Astrocyte (in vitro differentiated cells and primary cell): ENCODE data around the gene FBN3. TPM values are rescaled to one million over a fixed set of nuclear protein-coding genes. Genes with fewer than 3 reads are reported as not detected.

Experiments
- DNase-seq: peaks from one replicate; pipeline ENCODE4 v3.0.0-alpha.2; 2010; ENCODE audit warnings: low read depth
- FAIRE-seq: peaks from 2 replicates; lab custom pipeline; 2011; peaks lifted over from hg19 to GRCh38; lab: Jason Lieb, UNC
- H2AFZ ChIP-seq: 2 replicates; pipeline ENCODE4 v1.6.0; 2012; ENCODE audit warnings: low read depth, low read length, inconsistent platforms
- H3K27ac ChIP-seq: 2 replicates; pipeline ENCODE4 v1.5.1; 2011; ENCODE audit warnings: low read depth, low read length, inconsistent platforms
- H3K27me3 ChIP-seq: 2 replicates; pipeline ENCODE4 v1.6.0; 2011; ENCODE audit warnings: low read length, inconsistent platforms; ENCODE audit not compliant: insufficient read depth
- H3K36me3 ChIP-seq: 2 replicates; pipeline ENCODE4 v1.5.1; 2011; ENCODE audit warnings: low read length, inconsistent platforms; ENCODE audit not compliant: insufficient read depth
- H3K4me1 ChIP-seq: 2 replicates; pipeline ENCODE4 v1.5.1; 2011; ENCODE audit warnings: low read length, inconsistent platforms; ENCODE audit not compliant: insufficient read depth
- H3K4me2 ChIP-seq: 2 replicates; pipeline ENCODE4 v1.6.0; 2012; ENCODE audit warnings: low read length, inconsistent platforms
- H3K4me3 ChIP-seq: 2 replicates; pipeline ENCODE4 v1.5.1; 2011; ENCODE audit warnings: low read depth, mild to moderate bottlenecking, low read length, inconsistent platforms; ENCODE audit not compliant: insufficient read depth
- H3K79me2 ChIP-seq: 2 replicates; pipeline ENCODE4 v1.6.0; 2012; ENCODE audit warnings: mild to moderate bottlenecking, low read length, inconsistent platforms; ENCODE audit not compliant: insufficient read depth
- H3K9ac ChIP-seq: 2 replicates; pipeline ENCODE4 v1.6.0; 2012; ENCODE audit warnings: mild to moderate bottlenecking, low read length, inconsistent platforms
- H3K9me3 ChIP-seq: 2 replicates; pipeline ENCODE4 v1.5.1; 2012; ENCODE audit warnings: low read depth, mild to moderate bottlenecking, low read length, inconsistent platforms; ENCODE audit not compliant: insufficient read depth
- H4K20me1 ChIP-seq: 2 replicates; pipeline ENCODE4 v1.6.0; 2012; ENCODE audit warnings: low read length, inconsistent platforms; ENCODE audit not compliant: insufficient read depth
- H3K27ac Mint-ChIP-seq: one replicate; pipeline ENCODE4 v1.8.0; 2021; ENCODE audit warnings: mild to moderate bottlenecking, mixed read lengths; ENCODE audit not compliant: unreplicated experiment
- H3K27me3 Mint-ChIP-seq: one replicate; pipeline ENCODE4 v1.8.0; 2021; ENCODE audit warnings: low read depth, mixed read lengths; ENCODE audit not compliant: unreplicated experiment
- H3K36me3 Mint-ChIP-seq: one replicate; pipeline ENCODE4 v1.8.0; 2021; ENCODE audit warnings: low read depth, mixed read lengths; ENCODE audit not compliant: unreplicated experiment
- H3K4me1 Mint-ChIP-seq: one replicate; pipeline ENCODE4 v1.8.0; 2021; ENCODE audit warnings: low read depth, mixed read lengths; ENCODE audit not compliant: unreplicated experiment
- H3K4me3 Mint-ChIP-seq: one replicate; pipeline ENCODE4 v1.8.0; 2021; ENCODE audit warnings: mild to moderate bottlenecking, moderate library complexity, mixed read lengths; ENCODE audit not compliant: unreplicated experiment
- H3K9me3 Mint-ChIP-seq: one replicate; pipeline ENCODE4 v1.8.0; 2021; ENCODE audit warnings: mild to moderate bottlenecking, mixed read lengths; ENCODE audit not compliant: unreplicated experiment
- EZH2 ChIP-seq: IDR thresholded peaks from 2 replicates; pipeline ENCODE4 v1.6.1; 2012; ENCODE audit warnings: mild to moderate bottlenecking, low read length, inconsistent platforms; ENCODE audit not compliant: insufficient read depth
- total RNA-seq: library from RNA; stranded (reverse); gene quantifications from 2 replicates; pipeline ENCODE4 v1.2.1, GENCODE V29; 2021
- TF ChIP-seq, protein P1 (sequence below): IDR thresholded peaks from 2 replicates; pipeline ENCODE4 v1.5.1; 2011; ENCODE audit warnings: low read depth, mild to moderate bottlenecking, inconsistent platforms, low read length, moderate library complexity; ENCODE audit not compliant: insufficient read depth

The FBN3 gene
- total RNA-seq, 1 donor from 2014 or later, result 1.00 TPM

GRCh38 chr19:8088752-8089663 lies 60.4 kb downstream of the FBN3 start:
- Histone ChIP-seq H3K9me3 (peaks cover 1% of the 10 kb centered on the region), H3K4me2 (no peak overlapping the region), H3K36me3 (no peaks in the 10 kb centered on the region), H3K4me3 (no peak overlapping the region), H3K4me1 (no peaks in the 10 kb centered on the region), H2AFZ (no peak overlapping the region), H3K9ac (no peak overlapping the region), H3K27me3 (no peaks in the 10 kb centered on the region), H4K20me1 (no peaks in the 10 kb centered on the region), H3K79me2 (no peaks in the 10 kb centered on the region), H3K27ac (no peak overlapping the region)
- FAIRE-seq (no peak), DNase-seq (no peak)
- no peak overlapping the region for H3K4me3 Mint-ChIP-seq
- peaks cover 11% of the 10 kb centered on the region for H3K27me3 Mint-ChIP-seq
- no peak overlapping the region for H3K27ac Mint-ChIP-seq
- H3K4me1 Mint-ChIP-seq, result no peaks in the 10 kb centered on the region
- TF ChIP-seq, protein P1, sequence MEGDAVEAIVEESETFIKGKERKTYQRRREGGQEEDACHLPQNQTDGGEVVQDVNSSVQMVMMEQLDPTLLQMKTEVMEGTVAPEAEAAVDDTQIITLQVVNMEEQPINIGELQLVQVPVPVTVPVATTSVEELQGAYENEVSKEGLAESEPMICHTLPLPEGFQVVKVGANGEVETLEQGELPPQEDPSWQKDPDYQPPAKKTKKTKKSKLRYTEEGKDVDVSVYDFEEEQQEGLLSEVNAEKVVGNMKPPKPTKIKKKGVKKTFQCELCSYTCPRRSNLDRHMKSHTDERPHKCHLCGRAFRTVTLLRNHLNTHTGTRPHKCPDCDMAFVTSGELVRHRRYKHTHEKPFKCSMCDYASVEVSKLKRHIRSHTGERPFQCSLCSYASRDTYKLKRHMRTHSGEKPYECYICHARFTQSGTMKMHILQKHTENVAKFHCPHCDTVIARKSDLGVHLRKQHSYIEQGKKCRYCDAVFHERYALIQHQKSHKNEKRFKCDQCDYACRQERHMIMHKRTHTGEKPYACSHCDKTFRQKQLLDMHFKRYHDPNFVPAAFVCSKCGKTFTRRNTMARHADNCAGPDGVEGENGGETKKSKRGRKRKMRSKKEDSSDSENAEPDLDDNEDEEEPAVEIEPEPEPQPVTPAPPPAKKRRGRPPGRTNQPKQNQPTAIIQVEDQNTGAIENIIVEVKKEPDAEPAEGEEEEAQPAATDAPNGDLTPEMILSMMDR, result no peak
- no peak for TF ChIP-seq EZH2
- H3K36me3 Mint-ChIP-seq, result peaks cover under 1% of the 10 kb centered on the region
- H3K9me3 Mint-ChIP-seq, result peaks cover 5% of the 10 kb centered on the region

DNA sequence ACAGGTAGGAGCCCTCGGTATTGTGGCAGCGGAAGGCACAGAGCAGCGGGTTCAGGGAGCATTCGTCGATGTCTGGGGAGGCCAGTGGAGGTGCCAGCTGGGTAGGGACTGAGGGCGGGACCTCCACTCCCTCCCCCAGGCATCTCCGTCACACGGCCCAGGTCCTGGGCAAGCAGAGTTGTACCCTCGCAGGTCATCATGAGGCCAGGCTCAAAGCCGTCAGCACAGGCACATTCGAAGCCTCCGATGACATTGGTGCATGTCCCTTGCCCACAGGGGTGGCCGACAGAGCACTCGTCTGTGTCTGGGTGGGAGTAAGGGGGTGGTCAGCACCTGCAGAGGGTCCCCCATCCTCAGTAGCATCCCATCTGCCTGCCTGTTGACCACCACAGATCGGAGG lies 61.5 kb downstream of the FBN3 start:
- no peak overlapping the region for H2AFZ ChIP-seq
- Mint-ChIP-seq H3K9me3 (peaks cover 3% of the 10 kb centered on the region), H3K36me3 (no peaks in the 10 kb centered on the region), H3K27me3 (peaks cover 13% of the 10 kb centered on the region), H3K4me1 (no peaks in the 10 kb centered on the region), H3K4me3 (no peak overlapping the region), H3K27ac (no peak overlapping the region)
- H3K79me2 ChIP-seq, result no peaks in the 10 kb centered on the region
- H3K27ac ChIP-seq, result no peak overlapping the region
- DNase-seq (no peak), FAIRE-seq (no peak)
- H4K20me1 ChIP-seq, result no peaks in the 10 kb centered on the region
- H3K4me1 ChIP-seq, result no peaks in the 10 kb centered on the region
- no peak overlapping the region for H3K4me2 ChIP-seq
- H3K36me3 ChIP-seq, result no peaks in the 10 kb centered on the region
- H3K9me3 ChIP-seq, result no peaks in the 10 kb centered on the region
- no peaks in the 10 kb centered on the region for H3K27me3 ChIP-seq
- H3K4me3 ChIP-seq, result no peak overlapping the region
- TF ChIP-seq EZH2, result no peak
- TF ChIP-seq, protein P1, result no peak
- no peak overlapping the region for H3K9ac ChIP-seq

GRCh38 chr19:8086849-8087248 lies 62.5 kb downstream of the FBN3 start:
- Histone ChIP-seq H4K20me1 (no peaks in the 10 kb centered on the region), H2AFZ (no peak overlapping the region), H3K9ac (no peak overlapping the region), H3K4me3 (no peak overlapping the region), H3K9me3 (no peaks in the 10 kb centered on the region), H3K4me2 (no peak overlapping the region), H3K4me1 (no peaks in the 10 kb centered on the region), H3K79me2 (no peaks in the 10 kb centered on the region), H3K36me3 (no peaks in the 10 kb centered on the region), H3K27me3 (no peaks in the 10 kb centered on the region), H3K27ac (no peak overlapping the region)
- Mint-ChIP-seq H3K27me3 (peaks cover 12% of the 10 kb centered on the region), H3K4me1 (no peaks in the 10 kb centered on the region), H3K4me3 (no peak overlapping the region), H3K9me3 (peaks cover 3% of the 10 kb centered on the region), H3K36me3 (no peaks in the 10 kb centered on the region), H3K27ac (no peak overlapping the region)
- no peak for TF ChIP-seq EZH2
- TF ChIP-seq, protein P1, result no peak
- FAIRE-seq (no peak), DNase-seq (no peak)
